Immature natural killer cell (primary cell): Measurements from ENCODE around the gene ADGRA3. TPM values are rescaled to one million over a fixed set of nuclear protein-coding genes. Genes with fewer than 3 reads are reported as not detected.

ENCODE experiments used
- DNase-seq, 3 donors: peaks; one replicate each; pipeline ENCODE4 v3.0.0; 2022; ENCODE audit warnings: mixed read lengths in 1 of 3
- H3K27ac Mint-ChIP-seq, 6 donors: one replicate each; pipeline ENCODE4 v1.8.0; 2020; ENCODE audit warnings: mixed read lengths in 6 of 6, mild to moderate bottlenecking in 5 of 6, inconsistent platforms in 4 of 6, moderate library complexity in 3 of 6
- H3K27me3 Mint-ChIP-seq, 3 donors: one replicate each; pipeline ENCODE4 v1.8.0; 2020 to 2021; ENCODE audit warnings: low read depth in 3 of 3, mild to moderate bottlenecking in 3 of 3, mixed read lengths in 3 of 3, moderate library complexity in 3 of 3, inconsistent platforms in 1 of 3
- H3K36me3 Mint-ChIP-seq, 3 donors: one replicate each; pipeline ENCODE4 v1.8.0; 2020; ENCODE audit warnings: mixed read lengths in 3 of 3, inconsistent platforms in 2 of 3, mild to moderate bottlenecking in 2 of 3
- H3K4me1 Mint-ChIP-seq, 2 donors: one replicate each; pipeline ENCODE4 v1.8.0; 2020; ENCODE audit warnings: inconsistent platforms in 2 of 2, mild to moderate bottlenecking in 2 of 2, mixed read lengths in 2 of 2, moderate library complexity in 1 of 2
- H3K4me3 Mint-ChIP-seq, 5 donors: one replicate each; pipeline ENCODE4 v1.8.0; 2020; ENCODE audit warnings: mild to moderate bottlenecking in 5 of 5, mixed read lengths in 5 of 5, inconsistent platforms in 3 of 5, moderate library complexity in 3 of 5
- H3K9me3 Mint-ChIP-seq, 6 donors: one replicate each; pipeline ENCODE4 v1.8.0; 2020; ENCODE audit warnings: mild to moderate bottlenecking in 6 of 6, mixed read lengths in 6 of 6, inconsistent platforms in 4 of 6, moderate library complexity in 3 of 6
- polyA plus RNA-seq, 3 donors: library from polyadenylated mRNA; unstranded; fragments of 300-500 nt; fragmentation: Illumina TruSeq; gene quantifications; one replicate each; pipeline ENCODE4 v1.2.3, GENCODE V29; 2021

ADGRA3 gene
- polyA plus RNA-seq, 3 donors from 2014 or later = 0.99 to 2.7 (median 2.1) TPM

- Mint-ChIP-seq H3K4me1 (peaks cover 6 to 11% of the 10 kb centered on the region in 2 donors), H3K4me3 (no peak overlapping the region), H3K36me3 (no peaks in the 10 kb centered on the region), H3K27ac (no peak overlapping the region), H3K27me3 (peaks cover 0 to under 1% (median 0%) of the 10 kb centered on the region in 3 donors), H3K9me3 (no peaks in the 10 kb centered on the region)
- DNase-seq = no peak
Measured at GRCh38 chr4:22500831-22501714, 14.8 kb downstream of the ADGRA3 start.

- Mint-ChIP-seq H3K9me3 (no peaks in the 10 kb centered on the region), H3K27me3 (peaks cover 0 to 2% (median 0%) of the 10 kb centered on the region in 3 donors), H3K4me1 (peaks cover 0 to 2% of the 10 kb centered on the region in 2 donors), H3K36me3 (no peaks in the 10 kb centered on the region), H3K27ac (no peak overlapping the region), H3K4me3 (no peak overlapping the region)
- DNase-seq = no peak
Measured at GRCh38 chr4:22500128-22500611, 15.7 kb downstream of the ADGRA3 start.

DNA sequence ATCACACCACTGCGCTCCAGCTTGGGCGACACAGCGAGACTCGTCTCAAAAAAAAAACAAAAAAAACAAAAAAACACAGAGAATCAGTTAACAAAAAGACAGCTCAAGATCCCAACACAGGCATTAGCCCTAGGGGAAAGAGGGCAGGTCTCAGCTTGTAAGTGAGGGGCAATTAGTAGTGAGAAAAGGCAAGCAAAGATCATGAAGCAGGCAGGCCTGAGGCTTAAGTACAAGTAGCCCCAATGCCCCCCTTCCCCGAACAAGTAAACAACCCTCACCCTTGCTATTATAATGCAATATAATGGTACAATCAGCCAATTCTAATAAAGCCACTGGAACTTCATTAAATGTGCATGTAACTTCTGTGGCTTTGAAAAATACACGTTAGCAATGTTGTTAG, 17.0 kb downstream of the ADGRA3 start:
- H3K9me3 Mint-ChIP-seq = no peaks in the 10 kb centered on the region
- H3K27me3 Mint-ChIP-seq = peaks cover 0 to 2% (median 0%) of the 10 kb centered on the region in 3 donors
- no peak overlapping the region for H3K4me3 Mint-ChIP-seq
- no peaks in the 10 kb centered on the region for H3K4me1 Mint-ChIP-seq
- H3K27ac Mint-ChIP-seq = peak overlapping the region in 1 of 6 donors; percentile 6
- H3K36me3 Mint-ChIP-seq = peaks cover 0 to 3% (median 0%) of the 10 kb centered on the region in 3 donors
- DNase-seq = no peak

GRCh38 chr4:22496165-22496813, 19.6 kb downstream of the ADGRA3 start:
- Mint-ChIP-seq H3K9me3 (no peaks in the 10 kb centered on the region), H3K4me3 (no peak overlapping the region), H3K36me3 (peaks cover 0 to 3% (median 0%) of the 10 kb centered on the region in 3 donors), H3K27ac (no peak overlapping the region), H3K4me1 (no peaks in the 10 kb centered on the region), H3K27me3 (peaks cover 0 to 2% (median 0%) of the 10 kb centered on the region in 3 donors)
- DNase-seq = no peak

DNA sequence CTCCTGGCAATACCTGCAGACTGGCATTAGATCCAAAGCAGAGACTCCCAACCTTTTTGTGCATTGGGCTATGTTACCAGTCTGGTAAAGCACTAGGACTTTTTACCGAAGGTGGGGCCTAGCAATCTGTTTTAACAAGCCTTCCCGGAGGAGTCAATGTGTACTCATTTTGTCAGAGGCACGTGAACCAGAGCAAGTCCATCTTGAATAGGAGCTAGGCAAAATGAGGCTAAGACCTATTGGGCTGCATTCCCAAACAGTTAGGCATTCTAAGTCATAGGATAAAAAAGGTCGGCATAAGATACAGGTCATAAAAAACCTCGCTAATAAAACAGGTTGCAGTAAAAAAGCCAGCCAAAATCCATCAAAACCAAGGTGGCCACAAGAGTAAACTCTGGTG, 22.3 kb downstream of the ADGRA3 start:
- Mint-ChIP-seq H3K9me3 (no peaks in the 10 kb centered on the region), H3K4me3 (no peak overlapping the region), H3K27me3 (peaks cover 0 to 3% (median 2%) of the 10 kb centered on the region in 3 donors), H3K36me3 (peaks cover 0 to 3% (median 0%) of the 10 kb centered on the region in 3 donors), H3K4me1 (peaks cover 0 to under 1% of the 10 kb centered on the region in 2 donors), H3K27ac (peak overlapping the region in 1 of 6 donors; percentile 37)
- DNase-seq = no peak

- Mint-ChIP-seq H3K4me3 (no peak overlapping the region), H3K9me3 (no peaks in the 10 kb centered on the region), H3K27me3 (peaks cover 0 to 3% (median 2%) of the 10 kb centered on the region in 3 donors), H3K27ac (no peak overlapping the region), H3K4me1 (peaks cover 0 to 1% of the 10 kb centered on the region in 2 donors), H3K36me3 (peaks cover 0 to 3% (median 0%) of the 10 kb centered on the region in 3 donors)
- no peak for DNase-seq
Measured at GRCh38 chr4:22492987-22493386, 22.9 kb downstream of the ADGRA3 start.

- Mint-ChIP-seq H3K27me3 (peaks cover 0 to 3% (median 2%) of the 10 kb centered on the region in 3 donors), H3K27ac (no peak overlapping the region), H3K4me1 (peaks cover 0 to 1% of the 10 kb centered on the region in 2 donors), H3K36me3 (peaks cover 0 to 3% (median 0%) of the 10 kb centered on the region in 3 donors), H3K9me3 (no peaks in the 10 kb centered on the region), H3K4me3 (no peak overlapping the region)
- DNase-seq = no peak
Measured at GRCh38 chr4:22491939-22492338, 23.9 kb downstream of the ADGRA3 start.

DNA sequence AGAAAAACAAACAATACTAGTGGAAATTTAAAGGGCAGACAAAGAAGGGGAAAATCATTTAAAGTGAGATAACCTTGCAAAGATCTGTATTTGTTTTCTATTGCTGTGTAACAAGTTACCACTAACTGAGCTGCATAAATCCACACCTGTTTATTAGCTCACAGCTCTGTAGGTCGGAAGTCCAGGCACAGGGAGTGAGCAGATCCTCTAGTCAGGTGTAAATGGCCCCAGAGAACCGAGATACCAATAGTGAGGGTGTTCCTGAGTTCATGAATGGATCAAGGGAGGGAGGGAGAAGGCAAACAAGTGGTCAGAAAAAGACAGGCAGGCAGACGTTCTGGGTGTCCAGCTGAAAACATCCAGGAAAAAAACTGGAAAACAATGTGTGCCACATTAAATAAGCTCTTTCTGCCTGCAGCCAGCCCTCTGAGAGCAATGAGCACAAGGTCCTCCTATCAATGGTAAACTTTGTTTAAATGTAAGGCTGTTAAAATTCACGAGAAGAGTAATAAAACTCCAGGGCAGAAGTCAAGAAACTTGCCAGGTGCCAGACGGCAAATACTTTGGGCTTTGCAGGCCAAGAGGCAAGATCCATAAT, 25.0 kb downstream of the ADGRA3 start:
- no peak for DNase-seq
- Mint-ChIP-seq H3K36me3 (peaks cover 0 to 3% (median 0%) of the 10 kb centered on the region in 3 donors), H3K4me1 (peaks cover 7 to 8% of the 10 kb centered on the region in 2 donors), H3K4me3 (no peak overlapping the region), H3K9me3 (no peaks in the 10 kb centered on the region), H3K27ac (no peak overlapping the region), H3K27me3 (peaks cover 0 to 3% (median 0%) of the 10 kb centered on the region in 3 donors)

DNA sequence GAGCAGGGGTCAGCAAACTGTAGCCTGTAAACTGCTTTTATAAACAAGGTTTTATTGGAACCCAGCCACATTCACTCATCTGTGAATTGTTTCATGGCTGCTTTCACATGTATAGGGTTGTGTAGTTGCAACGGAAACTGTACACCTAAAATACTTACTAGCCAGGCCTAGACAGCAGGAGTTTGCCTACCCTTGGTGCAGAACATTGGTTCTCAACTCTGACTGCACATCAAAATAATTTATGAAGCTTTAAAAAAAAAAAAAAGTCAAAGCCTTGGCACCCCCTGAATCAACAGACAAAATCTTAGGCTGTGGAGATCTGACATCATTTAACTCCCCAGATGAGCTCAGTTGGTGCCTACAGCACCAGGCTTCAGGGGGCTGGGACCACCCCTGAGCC, 27.8 kb downstream of the ADGRA3 start:
- H3K9me3 Mint-ChIP-seq = peaks cover 0 to 1% (median 0%) of the 10 kb centered on the region in 6 donors
- H3K4me3 Mint-ChIP-seq = no peak overlapping the region
- H3K36me3 Mint-ChIP-seq = no peaks in the 10 kb centered on the region
- H3K27me3 Mint-ChIP-seq = peaks cover 0 to 5% (median 0%) of the 10 kb centered on the region in 3 donors
- no peak for DNase-seq
- H3K27ac Mint-ChIP-seq = no peak overlapping the region
- H3K4me1 Mint-ChIP-seq = peaks cover 32 to 34% of the 10 kb centered on the region in 2 donors

- no peak for DNase-seq
- Mint-ChIP-seq H3K27me3 (peaks cover 0 to 5% (median 0%) of the 10 kb centered on the region in 3 donors), H3K36me3 (no peaks in the 10 kb centered on the region), H3K27ac (no peak overlapping the region), H3K4me3 (no peak overlapping the region), H3K9me3 (peaks cover 0 to 4% (median 0%) of the 10 kb centered on the region in 6 donors), H3K4me1 (peaks cover 40 to 41% of the 10 kb centered on the region in 2 donors)
Measured at GRCh38 chr4:22487328-22487727, 28.5 kb downstream of the ADGRA3 start.

DNA sequence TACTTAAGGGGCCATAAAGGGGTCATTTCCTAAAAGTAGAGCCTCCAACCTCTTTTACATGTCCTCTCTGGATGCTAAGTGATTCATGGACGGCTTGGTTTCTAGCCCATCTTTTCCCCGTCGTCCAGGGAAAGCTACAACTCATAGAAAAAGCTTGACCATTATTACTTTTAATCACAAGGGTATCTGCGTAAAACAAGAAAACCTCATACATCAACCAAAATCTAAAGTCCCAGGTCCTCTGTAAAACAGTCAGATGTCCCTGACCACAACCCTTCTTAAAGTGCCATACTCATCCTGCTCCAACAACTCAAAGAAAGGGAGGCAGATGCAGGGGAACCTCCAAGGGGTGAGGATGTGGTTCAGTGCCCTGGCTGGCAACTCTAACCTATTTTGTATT, 29.6 kb downstream of the ADGRA3 start:
- no peaks in the 10 kb centered on the region for H3K36me3 Mint-ChIP-seq
- H3K4me1 Mint-ChIP-seq = peaks cover 44 to 47% of the 10 kb centered on the region in 2 donors
- no peak for DNase-seq
- H3K4me3 Mint-ChIP-seq = peak overlapping the region in 1 of 5 donors; percentile 8
- peaks cover 0 to 4% (median 0%) of the 10 kb centered on the region in 6 donors for H3K9me3 Mint-ChIP-seq
- H3K27me3 Mint-ChIP-seq = peaks cover 0 to 5% (median 0%) of the 10 kb centered on the region in 3 donors
- H3K27ac Mint-ChIP-seq = peak overlapping the region in 1 of 6 donors; percentile 15

DNA sequence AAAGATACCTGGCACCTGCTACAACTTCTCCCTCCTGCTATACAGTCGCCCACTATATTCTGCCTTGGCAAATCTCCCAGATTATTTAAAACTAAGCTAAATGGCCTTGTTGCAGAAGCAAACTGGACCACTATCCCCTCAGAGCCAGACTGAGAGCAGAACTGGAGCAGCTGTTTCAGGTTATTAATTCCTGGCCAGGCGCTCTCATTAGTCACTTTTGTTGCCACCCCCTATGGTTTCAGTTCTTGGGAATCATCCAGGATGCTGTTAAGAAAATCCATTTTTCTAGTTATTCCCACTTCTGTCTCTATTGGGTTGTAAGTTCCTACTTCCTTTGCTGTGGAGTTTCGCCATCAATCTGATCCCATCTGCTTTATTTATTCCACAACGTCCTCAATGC, 30.1 kb downstream of the ADGRA3 start:
- Mint-ChIP-seq H3K36me3 (no peaks in the 10 kb centered on the region), H3K4me3 (peak overlapping the region in 4 of 5 donors; percentile 8 to 71 (median 49)), H3K27me3 (peaks cover 0 to 3% (median 0%) of the 10 kb centered on the region in 3 donors), H3K9me3 (peaks cover 0 to 4% (median 0%) of the 10 kb centered on the region in 6 donors), H3K4me1 (peaks cover 47 to 52% of the 10 kb centered on the region in 2 donors), H3K27ac (peak overlapping the region in 2 of 6 donors; percentile 15 to 33)
- no peak for DNase-seq

DNA sequence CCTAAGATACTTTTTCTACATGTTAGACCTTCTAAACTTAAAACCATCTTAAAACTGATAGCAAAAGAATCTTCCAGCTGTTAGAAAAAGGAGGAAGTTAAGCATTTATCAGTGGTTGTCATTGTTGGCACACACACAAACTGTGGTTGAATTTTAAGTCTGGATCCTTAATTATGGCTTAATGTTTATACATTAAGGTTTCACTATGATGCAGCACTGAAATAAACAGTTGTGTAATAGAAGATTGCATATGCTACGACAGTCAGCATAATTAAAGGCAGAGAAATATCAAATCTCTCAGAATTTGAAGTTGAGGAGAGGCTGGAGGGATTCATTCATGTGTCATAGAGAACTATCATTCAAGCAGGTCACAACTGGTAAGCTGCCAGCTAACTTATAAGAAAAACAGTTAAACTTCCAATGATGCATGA, 32.3 kb downstream of the ADGRA3 start:
- H3K4me1 Mint-ChIP-seq = peaks cover 58 to 72% of the 10 kb centered on the region in 2 donors
- no peak for DNase-seq
- peaks cover 0 to 2% (median 0%) of the 10 kb centered on the region in 3 donors for H3K27me3 Mint-ChIP-seq
- H3K27ac Mint-ChIP-seq = peak overlapping the region; percentile 23 to 71 (median 56)
- H3K9me3 Mint-ChIP-seq = peaks cover 0 to 4% (median 0%) of the 10 kb centered on the region in 6 donors
- peaks cover 0 to 1% (median 1%) of the 10 kb centered on the region in 3 donors for H3K36me3 Mint-ChIP-seq
- H3K4me3 Mint-ChIP-seq = peak overlapping the region; percentile 37 to 69 (median 59)
